ENCODE results near the gene DYNLT2.

DYNLT2 gene

DNA sequence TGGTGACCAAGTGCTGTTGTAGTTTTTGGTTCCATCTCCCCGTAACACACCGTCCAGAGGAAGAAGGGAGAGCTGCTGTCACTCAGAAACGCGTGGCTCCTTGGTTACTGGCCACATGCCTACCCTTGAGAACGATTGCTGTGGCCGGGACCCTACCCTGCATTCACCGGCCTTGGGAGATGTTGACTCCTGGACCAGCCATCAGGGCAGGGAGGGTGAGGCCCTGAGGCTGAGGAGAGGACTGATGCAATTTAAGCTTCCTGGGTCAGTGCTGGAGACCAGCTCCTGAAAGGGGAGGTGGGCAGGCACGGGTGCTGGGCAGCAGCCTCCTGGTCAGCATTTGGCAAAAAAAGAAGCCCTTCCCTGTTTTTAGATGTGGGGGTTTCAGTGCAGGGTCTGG, 31.6 kb upstream of the DYNLT2 start:
- H2AFZ ChIP-seq (ENCODE audit: low read depth, low read length) = no peak overlapping the region
- no peaks in the 10 kb centered on the region for H4K20me1 ChIP-seq (ENCODE audit: insufficient read depth, low read length)
- H3K4me2 ChIP-seq (ENCODE audit: low read length) = no peak overlapping the region
- H3K27ac ChIP-seq (ENCODE audit: low read length) = no peak overlapping the region
- no peaks in the 10 kb centered on the region for H3K9me3 ChIP-seq (ENCODE audit: insufficient read depth, low read length)
- H3K9ac ChIP-seq (ENCODE audit: low read length) = no peak overlapping the region
- TF ChIP-seq, protein P1, sequence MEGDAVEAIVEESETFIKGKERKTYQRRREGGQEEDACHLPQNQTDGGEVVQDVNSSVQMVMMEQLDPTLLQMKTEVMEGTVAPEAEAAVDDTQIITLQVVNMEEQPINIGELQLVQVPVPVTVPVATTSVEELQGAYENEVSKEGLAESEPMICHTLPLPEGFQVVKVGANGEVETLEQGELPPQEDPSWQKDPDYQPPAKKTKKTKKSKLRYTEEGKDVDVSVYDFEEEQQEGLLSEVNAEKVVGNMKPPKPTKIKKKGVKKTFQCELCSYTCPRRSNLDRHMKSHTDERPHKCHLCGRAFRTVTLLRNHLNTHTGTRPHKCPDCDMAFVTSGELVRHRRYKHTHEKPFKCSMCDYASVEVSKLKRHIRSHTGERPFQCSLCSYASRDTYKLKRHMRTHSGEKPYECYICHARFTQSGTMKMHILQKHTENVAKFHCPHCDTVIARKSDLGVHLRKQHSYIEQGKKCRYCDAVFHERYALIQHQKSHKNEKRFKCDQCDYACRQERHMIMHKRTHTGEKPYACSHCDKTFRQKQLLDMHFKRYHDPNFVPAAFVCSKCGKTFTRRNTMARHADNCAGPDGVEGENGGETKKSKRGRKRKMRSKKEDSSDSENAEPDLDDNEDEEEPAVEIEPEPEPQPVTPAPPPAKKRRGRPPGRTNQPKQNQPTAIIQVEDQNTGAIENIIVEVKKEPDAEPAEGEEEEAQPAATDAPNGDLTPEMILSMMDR (IDR thresholded peaks at IDR 0.05; ENCODE audit: low read depth, low read length) = no peak
- TF ChIP-seq EZH2phosphoT487 (IDR thresholded peaks at IDR 0.05; ENCODE audit: low read depth) = no peak
- no peaks in the 10 kb centered on the region for H3K79me2 ChIP-seq (ENCODE audit: low read length)
- no peaks in the 10 kb centered on the region for H3K27me3 ChIP-seq (ENCODE audit: low read depth, low read length)
- H3K4me1 ChIP-seq (ENCODE audit: low read length) = no peaks in the 10 kb centered on the region
- no peaks in the 10 kb centered on the region for H3K36me3 ChIP-seq (replicated peaks; ENCODE audit: low read depth, low read length)
- H3K4me3 ChIP-seq (ENCODE audit: low read length) = no peak overlapping the region

DNA sequence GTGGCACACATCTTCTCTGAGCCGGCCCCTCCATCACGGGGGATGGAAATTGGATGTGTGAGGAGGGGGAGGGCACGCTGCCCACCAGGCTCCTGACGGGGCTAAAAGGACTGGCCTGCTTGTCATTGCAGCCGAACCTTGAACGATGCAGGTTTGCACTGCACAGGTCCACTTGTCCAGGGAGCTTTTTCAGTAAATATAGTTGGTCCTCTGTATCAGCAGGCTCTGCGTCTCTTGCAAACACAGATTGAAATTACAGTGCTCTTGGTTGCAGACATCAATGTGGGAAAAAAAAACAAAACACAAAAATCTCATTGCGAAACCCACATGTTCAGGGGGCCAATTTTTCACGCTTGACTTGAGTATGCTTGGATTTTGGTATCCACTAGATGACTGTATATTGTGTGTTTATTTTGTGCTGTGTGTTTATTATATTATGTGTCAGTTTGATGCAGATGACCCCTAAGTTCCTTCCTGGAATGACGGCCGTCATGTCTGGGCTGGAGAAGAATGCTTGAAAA, 29.3 kb upstream of the DYNLT2 start:
- H3K27ac ChIP-seq (ENCODE audit: low read length) = no peak overlapping the region
- no peaks in the 10 kb centered on the region for H3K36me3 ChIP-seq (replicated peaks; ENCODE audit: low read depth, low read length)
- H4K20me1 ChIP-seq (ENCODE audit: insufficient read depth, low read length) = no peaks in the 10 kb centered on the region
- H3K4me2 ChIP-seq (ENCODE audit: low read length) = no peak overlapping the region
- no peaks in the 10 kb centered on the region for H3K27me3 ChIP-seq (ENCODE audit: low read depth, low read length)
- H3K4me1 ChIP-seq (ENCODE audit: low read length) = no peaks in the 10 kb centered on the region
- H3K9me3 ChIP-seq (ENCODE audit: insufficient read depth, low read length) = no peaks in the 10 kb centered on the region
- no peaks in the 10 kb centered on the region for H3K79me2 ChIP-seq (ENCODE audit: low read length)
- H2AFZ ChIP-seq (ENCODE audit: low read depth, low read length) = no peak overlapping the region
- no peak overlapping the region for H3K9ac ChIP-seq (ENCODE audit: low read length)
- no peak overlapping the region for H3K4me3 ChIP-seq (ENCODE audit: low read length)
- TF ChIP-seq, protein P1 (IDR thresholded peaks at IDR 0.05; ENCODE audit: low read depth, low read length) = no peak
- no peak for TF ChIP-seq EZH2phosphoT487 (IDR thresholded peaks at IDR 0.05; ENCODE audit: low read depth)

DNA sequence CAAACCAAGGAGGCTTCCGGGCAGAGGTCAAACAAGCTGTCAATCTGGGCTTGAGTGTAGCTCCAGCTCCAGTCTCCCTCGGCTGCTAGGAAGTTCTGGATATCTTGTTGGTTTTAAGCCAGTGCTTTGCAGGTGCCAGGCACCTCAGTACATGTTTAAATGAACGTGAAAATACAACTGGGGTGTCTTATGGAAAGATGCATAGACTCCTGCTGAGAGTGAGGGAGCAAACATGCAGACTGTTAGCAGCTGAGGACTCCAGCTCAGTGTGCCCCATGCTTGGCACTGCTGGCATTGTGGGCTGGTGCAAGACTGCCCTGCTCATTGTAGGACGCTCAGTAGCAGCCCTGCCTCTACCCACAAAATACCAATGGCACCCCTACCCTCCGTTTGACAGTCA, 28.5 kb upstream of the DYNLT2 start:
- H2AFZ ChIP-seq (ENCODE audit: low read depth, low read length) = no peak overlapping the region
- H3K4me2 ChIP-seq (ENCODE audit: low read length) = no peak overlapping the region
- no peaks in the 10 kb centered on the region for H3K36me3 ChIP-seq (replicated peaks; ENCODE audit: low read depth, low read length)
- H3K27me3 ChIP-seq (ENCODE audit: low read depth, low read length) = no peaks in the 10 kb centered on the region
- no peaks in the 10 kb centered on the region for H4K20me1 ChIP-seq (ENCODE audit: insufficient read depth, low read length)
- H3K4me3 ChIP-seq (ENCODE audit: low read length) = no peak overlapping the region
- no peak overlapping the region for H3K9ac ChIP-seq (ENCODE audit: low read length)
- H3K27ac ChIP-seq (ENCODE audit: low read length) = no peak overlapping the region
- H3K9me3 ChIP-seq (ENCODE audit: insufficient read depth, low read length) = no peaks in the 10 kb centered on the region
- no peaks in the 10 kb centered on the region for H3K79me2 ChIP-seq (ENCODE audit: low read length)
- TF ChIP-seq, protein P1 (IDR thresholded peaks at IDR 0.05; ENCODE audit: low read depth, low read length) = no peak
- no peak for TF ChIP-seq EZH2phosphoT487 (IDR thresholded peaks at IDR 0.05; ENCODE audit: low read depth)
- H3K4me1 ChIP-seq (ENCODE audit: low read length) = no peaks in the 10 kb centered on the region

DNA sequence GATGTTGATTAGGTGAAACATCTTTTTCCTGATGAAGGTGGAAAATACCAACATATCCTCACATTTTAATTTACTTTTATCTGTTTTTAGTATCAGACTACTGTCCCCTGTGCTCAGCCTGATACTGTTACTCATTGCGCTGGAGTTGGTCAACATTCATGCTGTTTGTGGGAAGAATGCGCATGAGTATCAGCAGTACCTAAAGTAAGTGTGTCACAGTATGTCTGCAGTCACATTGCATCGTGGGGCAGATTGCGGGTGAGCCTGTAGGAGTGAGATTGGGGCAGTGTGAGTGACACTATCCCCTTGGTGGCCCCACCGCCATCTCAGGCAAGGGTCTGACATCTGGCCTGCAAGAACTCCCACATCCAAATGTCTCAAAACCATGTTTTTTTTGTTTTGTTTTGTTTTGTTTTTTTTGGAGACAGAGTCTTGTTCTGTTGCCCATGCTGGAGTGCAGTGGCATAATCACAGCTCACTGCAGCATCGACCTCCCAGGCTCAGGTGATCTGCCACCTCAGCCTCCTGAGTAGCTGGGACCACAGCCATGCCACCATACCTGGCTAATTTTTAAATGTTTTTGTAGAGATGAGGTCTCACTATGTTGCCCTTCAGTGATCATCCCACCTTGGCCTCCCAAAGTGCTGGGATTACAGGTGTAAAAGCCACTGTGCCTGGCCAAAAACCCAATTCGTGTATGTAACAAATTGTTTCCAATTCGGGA, 27.9 kb upstream of the DYNLT2 start:
- H3K4me2 ChIP-seq (ENCODE audit: low read length) = no peak overlapping the region
- no peak overlapping the region for H2AFZ ChIP-seq (ENCODE audit: low read depth, low read length)
- no peaks in the 10 kb centered on the region for H3K4me1 ChIP-seq (ENCODE audit: low read length)
- no peak overlapping the region for H3K27ac ChIP-seq (ENCODE audit: low read length)
- no peak overlapping the region for H3K9ac ChIP-seq (ENCODE audit: low read length)
- H4K20me1 ChIP-seq (ENCODE audit: insufficient read depth, low read length) = no peaks in the 10 kb centered on the region
- no peak overlapping the region for H3K4me3 ChIP-seq (ENCODE audit: low read length)
- no peaks in the 10 kb centered on the region for H3K36me3 ChIP-seq (replicated peaks; ENCODE audit: low read depth, low read length)
- H3K27me3 ChIP-seq (ENCODE audit: low read depth, low read length) = no peaks in the 10 kb centered on the region
- no peaks in the 10 kb centered on the region for H3K9me3 ChIP-seq (ENCODE audit: insufficient read depth, low read length)
- no peaks in the 10 kb centered on the region for H3K79me2 ChIP-seq (ENCODE audit: low read length)
- no peak for TF ChIP-seq EZH2phosphoT487 (IDR thresholded peaks at IDR 0.05; ENCODE audit: low read depth)
- TF ChIP-seq, protein P1 (IDR thresholded peaks at IDR 0.05; ENCODE audit: low read depth, low read length) = no peak

Measured in OCI-LY3 (cell line).